Inflammatory macrophage (primary cell): ENCODE measurements around the gene HYDIN.
A peak's percentile ranks its signal among the peaks of the same experiment; 100 is the strongest.
"Not testable (repeated sequence)": the region's sequence is repeated elsewhere in the genome, so short reads cannot be mapped to it uniquely, and the experiment has no call there.

ENCODE experiments used
- DNase-seq, 2 donors: peaks; one replicate each; pipeline ENCODE4 v3.0.0-alpha.2; 2020 to 2022

HYDIN gene

DNA sequence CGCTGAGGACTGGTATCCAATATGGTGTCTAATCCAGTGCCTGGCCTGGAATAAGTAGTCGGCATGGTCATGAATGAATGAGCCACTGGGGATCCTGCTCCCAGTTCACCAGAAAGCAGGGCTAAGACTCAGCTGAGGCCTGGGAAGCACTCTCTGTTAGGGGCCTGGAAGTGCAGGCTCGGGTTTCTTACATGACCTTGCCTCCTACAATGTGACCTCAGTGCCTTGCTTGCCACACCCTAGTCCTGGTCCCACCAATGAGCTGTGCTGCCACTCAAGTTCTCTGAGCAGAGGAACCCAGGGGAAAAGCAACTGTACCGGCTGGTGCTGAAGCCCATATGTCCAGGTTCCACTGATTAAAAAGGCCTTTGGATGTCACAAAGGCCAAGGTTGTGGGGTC, 238.0 kb downstream of the HYDIN start:
- DNase-seq: not testable (repeated sequence)

DNA sequence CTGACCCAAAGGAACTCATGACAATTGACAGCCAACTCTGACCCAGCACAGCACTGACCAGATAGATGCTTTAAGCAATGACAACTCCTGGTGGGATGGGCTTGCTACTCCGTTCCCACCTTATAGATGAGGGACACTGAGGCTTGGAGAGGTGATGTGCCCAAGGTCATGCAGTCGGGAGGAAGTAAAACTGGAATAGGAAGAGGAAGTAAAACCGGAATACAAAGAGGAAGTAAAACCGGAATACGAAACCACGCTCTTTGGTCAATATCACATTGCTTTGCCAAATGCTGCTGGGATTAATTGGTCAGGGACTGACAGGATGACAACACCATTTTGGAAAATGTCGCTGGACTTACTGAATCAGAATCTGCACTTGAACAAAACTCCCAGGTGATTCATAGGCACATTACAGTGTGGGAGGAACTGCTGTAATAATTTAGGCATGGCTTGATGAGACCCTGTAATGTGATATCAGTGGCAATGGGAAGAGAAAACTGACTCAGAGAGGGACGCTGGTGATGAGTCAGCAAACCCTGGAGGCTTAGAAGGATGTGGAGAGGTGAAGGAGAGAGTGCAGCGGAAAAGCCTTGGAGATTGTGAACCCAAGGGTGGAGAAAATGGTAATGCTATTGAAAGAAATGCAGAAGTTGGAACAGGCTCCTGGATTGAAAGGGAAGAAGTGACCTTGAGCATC, 243.4 kb downstream of the HYDIN start:
- not testable (repeated sequence) for DNase-seq

DNA sequence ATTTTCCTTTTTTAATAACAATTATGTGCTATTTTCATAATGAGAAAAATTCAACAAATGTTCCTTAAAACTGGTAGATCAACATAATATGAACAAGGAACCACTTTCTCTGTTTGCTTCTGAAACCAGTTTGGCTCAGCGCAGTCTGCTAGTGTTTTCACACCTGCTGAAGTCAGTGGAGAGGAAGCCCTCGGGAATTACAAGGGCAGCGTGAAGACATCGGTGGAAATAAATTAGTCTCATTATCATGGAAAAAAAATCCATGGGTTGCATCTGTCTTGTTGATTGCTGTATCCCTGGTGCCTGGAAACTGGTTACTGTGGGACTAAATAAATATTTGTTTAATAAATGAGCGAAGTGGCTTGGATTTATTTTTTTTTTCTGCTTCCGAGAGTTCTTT, 245.8 kb downstream of the HYDIN start:
- DNase-seq: not testable (repeated sequence)

DNA sequence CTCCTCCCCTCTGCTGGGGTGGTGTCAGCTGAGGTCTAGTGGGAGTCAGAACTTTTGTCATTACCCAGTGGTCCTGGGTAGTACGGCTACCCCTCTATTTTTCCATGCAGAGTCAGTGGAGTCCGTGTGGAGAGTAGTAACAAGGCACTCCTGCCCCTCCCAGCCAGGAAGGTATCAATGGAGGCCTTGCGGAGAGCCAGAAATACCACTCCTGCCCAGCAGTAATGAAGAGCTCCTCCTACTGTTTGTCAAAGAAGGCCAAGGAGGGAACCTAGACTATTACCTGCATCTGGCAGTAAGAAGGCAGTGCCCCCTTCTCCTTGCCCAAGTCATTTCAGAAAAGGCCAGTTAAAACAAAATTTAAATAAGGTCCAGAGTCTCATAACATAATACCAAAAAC, 262.2 kb downstream of the HYDIN start:
- not testable (repeated sequence) for DNase-seq

DNA sequence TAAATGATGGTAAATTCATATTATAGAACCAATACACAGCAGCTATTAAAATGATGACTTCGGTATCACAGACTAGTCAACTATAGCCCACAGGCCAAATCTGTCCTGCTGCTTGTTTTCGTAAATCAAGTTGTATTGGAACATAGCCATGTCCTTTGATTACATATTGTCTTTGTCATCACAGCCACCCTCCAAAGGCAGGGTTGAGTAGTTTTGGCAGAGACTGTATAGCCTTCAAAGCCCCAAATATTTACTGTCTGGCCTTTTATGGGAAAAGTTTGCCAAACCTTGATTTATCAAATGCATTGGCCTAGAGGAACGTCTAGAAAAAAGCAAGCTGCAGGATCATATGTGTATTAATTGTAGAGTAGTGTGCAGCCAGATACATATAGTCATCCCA, 270.4 kb downstream of the HYDIN start:
- not testable (repeated sequence) for DNase-seq

DNA sequence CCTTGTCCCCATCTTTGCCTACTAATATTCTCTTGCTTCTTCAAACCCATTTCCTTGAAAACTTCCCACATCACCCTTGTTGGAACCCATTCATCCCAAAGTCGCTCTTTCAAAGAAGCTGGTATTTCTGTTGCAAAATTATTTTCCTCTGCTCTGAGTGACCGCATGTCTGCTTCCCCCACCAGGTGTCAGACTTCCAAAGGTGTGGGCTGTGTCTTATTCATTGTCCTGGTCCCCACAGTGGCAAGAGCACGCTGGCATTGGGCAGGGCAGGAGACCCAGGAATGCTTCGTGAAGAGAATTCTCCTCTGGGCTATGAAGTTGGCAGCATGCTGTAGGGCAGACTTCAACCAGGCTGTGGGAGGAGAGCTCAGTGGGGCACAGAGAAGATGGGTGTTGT, 275.6 kb downstream of the HYDIN start:
- DNase-seq: not testable (repeated sequence)

DNA sequence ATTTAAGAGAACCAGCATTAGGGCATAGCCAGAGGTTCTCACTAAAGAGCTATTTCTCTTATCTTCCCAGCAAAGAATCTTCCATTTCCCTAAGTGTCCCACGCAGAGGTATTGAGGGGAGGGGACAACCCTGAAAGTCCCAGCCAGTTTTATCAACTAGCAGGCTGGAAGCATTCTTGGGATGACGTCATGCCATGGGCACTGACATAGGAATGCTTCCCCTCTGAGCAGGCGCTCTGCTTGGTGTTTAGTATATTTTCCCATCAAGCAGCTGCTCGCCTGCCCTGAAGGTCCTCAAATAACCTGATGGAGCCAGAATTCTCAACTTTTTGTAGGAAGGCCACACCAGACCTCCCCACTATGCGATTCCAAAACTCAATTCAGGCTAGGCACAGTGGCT, 276.7 kb downstream of the HYDIN start:
- not testable (repeated sequence) for DNase-seq

DNA sequence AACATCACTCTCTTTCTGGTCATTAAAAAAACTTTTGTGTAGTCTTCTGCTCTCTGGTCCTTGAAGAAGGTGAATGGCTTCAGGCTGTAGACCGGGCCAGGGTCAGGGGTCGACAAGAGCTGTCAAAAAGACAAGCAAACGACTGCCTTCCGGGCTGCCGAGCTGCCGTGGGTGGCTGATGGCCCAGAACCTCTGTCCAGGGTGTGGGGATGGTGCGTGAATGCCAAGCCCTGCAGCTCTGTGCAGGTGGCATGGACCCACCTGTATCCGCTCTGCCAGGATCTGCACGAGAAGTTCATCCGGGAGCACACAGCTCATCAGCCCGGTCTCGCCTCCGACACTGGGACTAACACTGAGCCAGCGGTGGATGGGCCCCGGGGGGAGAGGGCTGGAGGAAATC, 287.0 kb downstream of the HYDIN start:
- not testable (repeated sequence) for DNase-seq

DNA sequence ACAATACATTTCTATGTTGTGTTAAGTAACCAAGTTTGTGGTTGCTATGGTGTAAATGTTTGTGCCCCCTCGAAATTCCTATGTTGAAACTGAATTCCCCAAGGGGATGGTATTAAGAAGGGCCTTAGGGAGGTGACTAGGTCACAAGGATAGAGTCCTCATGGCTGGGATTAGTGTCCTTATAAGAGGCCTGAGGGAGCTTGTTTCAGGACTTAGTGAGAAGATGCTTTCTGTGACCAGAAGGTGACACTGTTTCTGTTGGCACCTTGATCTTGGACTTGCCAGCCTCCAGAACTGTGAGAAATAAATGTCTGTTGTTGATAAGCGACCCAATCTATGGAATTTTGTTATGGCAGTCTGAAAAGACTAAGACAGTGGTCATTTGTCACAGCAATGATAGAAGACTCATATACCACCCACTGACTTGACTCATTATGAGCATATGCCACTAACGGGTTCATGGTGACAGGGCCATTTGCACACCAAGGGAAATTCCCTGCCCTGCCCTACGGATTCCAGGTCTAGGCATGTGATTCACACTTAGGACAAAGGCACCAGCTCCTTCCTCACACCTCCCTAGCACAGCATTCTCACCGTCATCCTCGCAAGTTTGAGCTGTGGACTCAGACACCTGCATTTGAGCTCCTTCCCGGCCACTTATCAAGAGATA, 290.7 kb downstream of the HYDIN start:
- not testable (repeated sequence) for DNase-seq

DNA sequence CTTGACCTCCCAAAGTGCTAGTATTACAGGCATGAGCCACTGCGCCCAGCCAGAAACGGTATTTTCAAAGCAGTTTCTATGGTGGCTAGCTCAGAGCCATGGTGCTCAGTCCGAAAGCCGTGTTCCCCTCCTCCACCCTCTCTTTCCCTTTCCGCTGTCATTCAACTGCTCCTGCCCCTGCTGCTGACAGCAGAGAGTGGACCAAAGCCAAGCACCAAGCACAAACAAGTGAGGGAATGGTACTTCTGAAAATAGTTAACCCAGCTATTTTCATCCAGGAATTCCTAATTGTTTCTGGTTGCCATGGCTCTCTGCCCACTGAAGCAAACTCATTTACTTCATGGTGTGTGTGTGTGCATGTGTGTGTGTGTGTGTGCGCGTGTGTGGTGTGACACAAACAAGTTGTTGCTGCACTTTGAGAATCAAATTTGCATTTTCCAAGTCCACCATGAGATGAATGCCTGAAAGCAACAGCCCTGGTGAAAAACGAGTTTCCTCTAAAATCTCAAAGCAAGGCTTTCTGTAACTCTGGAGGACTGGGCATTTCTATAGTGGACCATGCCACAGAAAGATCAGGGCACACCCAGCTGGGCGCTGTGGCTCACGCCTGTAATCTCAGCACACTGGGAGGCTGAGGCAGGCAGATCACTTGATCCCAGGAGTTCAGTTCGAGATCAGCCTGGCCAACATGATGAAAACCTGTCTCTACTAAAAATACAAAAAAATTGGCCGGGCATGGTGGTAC, 293.6 kb downstream of the HYDIN start:
- not testable (repeated sequence) for DNase-seq

DNA sequence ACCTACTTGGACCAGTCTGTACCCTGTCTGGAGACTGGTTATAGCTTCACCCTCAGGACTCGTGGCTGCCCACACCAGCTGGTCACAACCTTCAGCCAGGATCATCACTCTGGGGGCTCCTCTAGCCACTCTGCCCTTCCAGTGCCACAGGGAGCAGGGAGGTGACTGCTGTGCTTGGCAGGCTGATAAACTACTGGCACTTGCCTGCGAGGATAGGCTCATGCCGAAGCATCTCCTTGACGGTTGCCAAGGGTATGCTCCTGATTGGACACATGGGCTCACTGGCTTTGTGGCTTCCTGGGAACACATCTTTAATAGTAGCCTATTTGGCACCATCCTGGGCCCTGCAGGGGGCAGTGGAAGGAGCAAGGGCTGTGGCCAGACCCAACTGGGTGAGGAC, 295.2 kb downstream of the HYDIN start:
- DNase-seq: not testable (repeated sequence)

DNA sequence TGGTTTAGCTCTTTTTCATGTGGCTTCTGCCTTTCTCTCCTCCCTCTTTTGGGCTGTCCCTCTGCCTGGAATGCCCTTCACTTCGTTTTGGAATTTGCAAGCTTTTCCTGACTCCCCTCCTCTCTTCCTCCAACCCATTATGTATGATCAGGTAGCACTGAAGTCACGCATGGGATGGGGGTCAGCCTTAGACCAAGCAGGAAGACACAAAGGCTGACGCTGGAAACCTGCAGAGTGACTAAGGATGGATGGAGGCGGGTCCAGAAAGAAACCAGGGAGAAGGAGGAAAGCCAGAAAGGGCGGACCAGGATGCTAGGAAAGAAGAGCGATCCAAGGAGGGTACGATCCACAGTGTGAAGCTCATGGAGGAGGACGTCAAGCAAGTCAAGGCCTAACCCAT, 296.8 kb downstream of the HYDIN start:
- not testable (repeated sequence) for DNase-seq

DNA sequence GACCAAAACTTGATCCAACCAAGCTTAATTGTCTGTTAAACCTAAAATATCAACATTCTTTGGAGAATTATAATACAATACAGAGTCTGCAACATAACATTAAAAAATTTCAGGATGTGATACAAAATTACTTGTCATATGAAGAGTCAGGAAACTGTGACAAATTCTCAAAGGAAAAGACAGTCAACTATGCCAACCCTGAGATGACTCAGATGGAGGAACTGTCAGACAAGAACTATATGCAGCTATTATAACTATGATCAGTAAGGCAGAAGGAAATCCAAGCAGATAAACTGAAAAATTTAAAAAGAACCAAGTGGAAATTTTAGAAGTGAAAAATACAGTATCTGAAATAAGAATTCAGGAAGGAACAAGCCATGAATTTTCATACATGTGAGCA, 299.8 kb downstream of the HYDIN start:
- not testable (repeated sequence) for DNase-seq

DNA sequence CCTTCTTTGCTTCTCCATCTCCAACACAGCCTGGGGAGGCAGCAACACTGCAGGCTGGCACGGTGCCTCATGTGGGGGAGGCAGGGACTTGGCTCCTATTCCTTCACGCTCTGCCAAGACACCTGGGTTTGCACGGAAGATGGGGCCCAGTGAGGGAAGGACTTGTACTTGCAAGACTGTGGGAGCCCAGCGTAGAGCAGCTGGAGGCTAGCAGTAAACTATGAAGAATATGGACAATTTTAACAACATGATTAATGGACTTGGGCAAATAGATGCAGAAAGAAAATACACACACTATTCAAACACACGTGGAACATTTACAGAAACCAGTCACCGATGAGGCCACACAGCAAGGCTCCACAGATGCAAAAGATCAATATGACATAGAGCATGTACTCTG, 308.4 kb downstream of the HYDIN start:
- DNase-seq: not testable (repeated sequence)

DNA sequence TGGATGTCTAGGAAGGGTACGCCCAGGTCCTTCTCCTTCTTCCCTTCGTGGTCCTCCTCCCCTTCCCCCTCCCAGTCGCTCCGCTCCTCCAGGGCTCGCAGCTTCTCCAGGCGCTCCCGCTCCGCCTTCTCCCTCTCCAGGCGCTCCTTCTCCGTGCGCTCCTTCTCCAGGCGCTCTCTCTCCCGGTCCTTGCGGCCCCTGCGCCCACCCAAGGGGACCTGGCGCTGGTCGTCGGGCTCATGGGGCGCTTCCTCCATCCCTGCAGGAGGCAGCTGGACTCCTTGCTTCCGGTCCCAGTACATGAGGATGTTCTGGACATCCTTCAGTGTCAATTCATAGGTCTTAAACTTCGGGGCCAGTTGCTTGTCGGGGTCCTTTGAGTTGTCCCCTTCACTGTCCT, 309.9 kb downstream of the HYDIN start:
- not testable (repeated sequence) for DNase-seq

DNA sequence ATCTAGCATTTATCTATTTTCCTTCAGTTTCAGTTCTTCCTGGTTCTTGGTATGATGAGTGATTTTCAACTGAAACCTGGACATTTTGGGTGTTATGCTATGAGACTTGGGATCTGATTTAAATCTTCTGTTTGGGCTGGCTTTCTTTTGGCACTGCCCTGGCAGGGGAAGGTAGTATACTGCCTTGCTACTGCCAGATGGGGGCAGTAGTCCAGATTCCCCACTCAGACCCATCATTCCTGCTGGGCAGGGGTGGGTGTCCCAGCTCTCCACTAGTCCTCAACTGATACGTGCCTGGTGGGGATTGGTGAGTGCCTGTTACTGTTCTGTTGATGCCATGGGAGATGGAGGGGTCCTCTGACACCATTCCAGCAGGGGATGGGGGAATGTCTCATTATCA, 342.3 kb downstream of the HYDIN start:
- not testable (repeated sequence) for DNase-seq

DNA sequence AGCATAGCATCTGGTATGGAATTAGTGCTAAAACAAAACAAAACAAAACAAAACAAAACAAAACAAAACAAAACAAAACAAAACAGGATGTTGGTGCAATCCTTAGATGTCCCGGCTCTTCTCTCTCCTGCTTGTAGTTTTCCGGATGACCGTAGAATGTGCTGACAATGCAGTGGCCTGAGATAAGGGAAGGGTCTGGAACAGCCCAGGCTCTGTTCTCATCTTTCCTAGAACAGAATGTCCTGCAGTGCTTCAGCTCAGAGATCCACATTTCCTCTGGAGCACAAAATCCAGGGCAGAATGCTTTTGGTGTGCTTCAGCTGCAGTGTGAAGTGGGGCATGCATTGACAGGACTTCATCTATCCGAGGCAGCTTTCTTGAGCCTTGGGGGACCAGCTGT, 345.9 kb downstream of the HYDIN start:
- not testable (repeated sequence) for DNase-seq

DNA sequence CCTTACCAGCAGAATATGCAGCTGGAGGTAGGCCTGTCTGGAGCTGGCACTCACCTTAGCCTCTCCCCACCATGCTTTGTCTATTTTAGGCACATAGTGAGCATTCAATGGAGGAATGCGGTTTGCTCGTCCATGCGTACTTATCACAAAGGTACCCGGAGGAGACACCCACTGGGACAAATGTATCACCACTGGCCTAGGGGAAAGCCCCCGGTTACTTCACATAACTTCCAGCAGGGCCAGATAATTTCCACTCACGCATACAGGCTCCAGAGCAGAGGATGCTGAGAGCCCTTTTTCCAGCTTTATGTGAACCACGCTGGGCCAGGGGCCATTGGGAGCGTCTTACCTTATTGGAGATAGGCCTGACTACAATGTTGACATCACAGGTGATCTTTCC, 348.2 kb downstream of the HYDIN start:
- not testable (repeated sequence) for DNase-seq

DNA sequence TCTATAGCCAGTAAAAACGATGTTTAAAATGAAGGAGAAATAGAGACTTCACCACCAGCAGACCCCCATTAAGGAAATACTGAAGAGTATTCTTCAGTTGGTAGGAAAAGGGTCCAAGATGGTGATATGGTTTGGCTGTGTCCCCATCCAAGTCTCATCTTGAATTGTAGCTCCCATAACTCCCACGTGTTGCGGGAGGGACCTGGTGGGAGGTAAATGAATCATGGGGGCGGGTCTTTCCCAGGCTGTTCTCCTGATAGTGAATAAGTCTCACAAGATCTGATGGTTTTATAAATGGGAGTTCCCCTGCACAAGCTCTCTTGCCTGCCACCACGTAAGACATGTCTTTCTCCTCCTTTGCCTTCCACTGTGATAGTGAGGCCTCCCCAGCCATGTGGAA, 352.6 kb downstream of the HYDIN start:
- peak; percentile 9 to 66 for DNase-seq

DNA sequence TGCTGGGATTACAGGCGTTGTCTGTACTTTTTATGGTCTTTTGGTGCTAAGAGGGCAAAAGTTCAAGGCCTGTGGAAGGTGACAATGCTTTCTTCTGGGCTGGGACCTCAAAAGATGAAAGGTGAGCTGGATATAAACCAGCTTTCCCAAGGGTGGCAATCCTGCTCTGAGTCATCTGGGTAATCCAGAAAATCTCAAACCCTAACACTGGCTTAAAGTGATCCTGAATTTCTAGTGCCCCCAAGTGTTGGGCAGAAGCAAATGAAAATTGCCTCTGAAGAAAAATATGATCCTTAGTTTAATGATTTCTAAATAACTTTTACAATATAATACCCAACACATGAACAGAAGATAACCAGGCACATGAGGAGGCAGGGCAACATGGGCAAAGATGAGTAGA, 354.1 kb downstream of the HYDIN start:
- not testable (repeated sequence) for DNase-seq

DNA sequence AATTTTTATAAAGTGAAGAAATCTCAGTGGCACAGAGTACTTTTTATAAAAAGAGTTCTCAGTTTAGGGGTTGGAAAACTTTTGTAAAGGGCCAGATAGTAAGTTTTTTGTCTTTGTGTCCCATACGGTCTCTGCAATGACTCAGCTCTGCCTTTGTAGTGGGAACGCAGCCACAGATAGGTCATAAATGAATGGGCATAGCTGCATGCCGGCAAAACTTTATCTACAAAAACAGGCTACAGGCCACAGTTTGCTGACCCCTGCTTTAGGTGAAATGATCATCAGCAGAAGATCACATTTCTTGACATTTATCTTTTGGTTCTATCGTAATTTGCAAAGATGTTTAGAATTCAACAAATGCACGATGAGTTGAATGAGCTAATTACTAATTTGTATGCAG, 365.8 kb downstream of the HYDIN start:
- not testable (repeated sequence) for DNase-seq

DNA sequence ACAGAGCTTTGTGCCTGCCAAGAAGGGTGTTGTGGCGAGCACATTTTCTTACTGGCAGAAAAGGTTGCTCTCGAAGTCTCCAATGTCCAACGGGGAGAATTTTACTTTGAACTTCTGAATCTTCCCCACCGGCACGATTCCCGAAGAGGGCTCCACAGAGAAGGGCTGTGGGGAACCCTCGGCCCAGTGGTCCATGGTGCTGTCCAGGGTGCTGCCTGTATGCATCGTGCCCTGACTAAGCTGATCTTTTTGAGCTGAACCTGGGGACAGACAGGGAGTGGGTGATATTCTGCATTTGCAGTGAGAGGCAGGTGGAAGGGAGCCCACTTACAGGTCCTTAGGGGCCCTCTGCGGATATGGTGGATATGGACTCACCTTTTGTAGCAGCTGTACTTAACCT, 368.5 kb downstream of the HYDIN start:
- not testable (repeated sequence) for DNase-seq

DNA sequence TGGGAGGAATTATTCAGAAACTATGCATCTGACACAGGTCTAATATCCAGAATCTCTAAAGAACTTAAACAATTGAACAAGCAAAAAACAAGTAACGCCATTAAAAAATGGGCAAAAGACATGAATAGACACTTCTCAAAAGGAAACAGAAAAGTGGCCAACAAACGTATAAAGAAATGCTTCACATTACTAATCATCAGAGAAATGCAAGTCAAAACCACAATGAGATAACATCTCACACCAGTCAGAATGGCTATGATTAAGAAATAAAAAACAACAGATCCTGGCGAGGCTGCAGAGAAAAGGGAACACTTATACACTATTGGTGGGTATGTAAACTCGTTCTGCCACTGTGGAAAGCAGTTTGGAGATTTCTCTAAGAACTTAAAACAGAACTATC, 379.2 kb downstream of the HYDIN start:
- not testable (repeated sequence) for DNase-seq
